PC-9 (cell line): ENCODE measurements around the gene PPP2R2B.

Experiments used
- CTCF ChIP-seq: fragments of 200-600 bp; sonication (generic); conservative IDR thresholded peaks from 2 replicates; pipeline ENCODE4 v1.6.1; 2017; ENCODE audit warnings: mixed run types, antibody characterized with exemption, mild to moderate bottlenecking, moderate library complexity
- EZH2 ChIP-seq: fragments of 200-600 bp; sonication (generic); IDR thresholded peaks from 2 replicates; pipeline ENCODE4 v1.8.0; 2017; ENCODE audit warnings: antibody characterized with exemption, low read depth

DNA sequence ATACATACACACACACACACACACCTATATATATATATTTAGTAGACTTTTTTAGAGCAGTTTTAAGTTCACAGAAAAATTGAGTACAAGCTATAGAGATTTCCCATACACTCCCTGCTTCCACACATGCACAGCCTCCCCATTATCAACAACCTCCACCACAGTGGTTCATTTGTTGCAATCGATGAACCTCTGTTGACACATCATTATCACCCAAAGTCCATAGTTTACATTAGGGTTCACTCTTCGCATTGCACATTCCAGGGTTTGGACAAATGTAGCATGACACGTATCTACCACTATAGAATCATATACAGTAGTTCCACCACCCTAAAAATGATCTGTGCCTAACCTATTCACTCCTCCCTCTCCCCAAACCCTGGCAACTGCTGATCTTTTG, 111.0 kb downstream of the PPP2R2B start:
- TF ChIP-seq CTCF (no peak), EZH2 (no peak)
